PC-9 (cell line): Measurements from ENCODE around the gene ZNF692. TPM values are rescaled to one million over a fixed set of nuclear protein-coding genes. Genes with fewer than 3 reads are reported as not detected.
"Not testable (repeated sequence)": the region's sequence is repeated elsewhere in the genome, so short reads cannot be mapped to it uniquely, and the experiment has no call there.

ENCODE experiments used
- BruUV-seq: library from RNA; stranded (reverse); fragments of 400-500 nt; replicated peaks from 2 replicates; lab custom pipeline; 2021; lab: Mats Ljungman, UMichigan
- CTCF ChIA-PET: fragments of 300-600 bp; sonication (Branson Sonifier 250); formaldehyde crosslinking; loops from one replicate; lab custom pipeline; 2022; ENCODE audit warnings: antibody characterized with exemption; lab: Charles Lee
- POLR2A ChIA-PET: fragments of 300-600 bp; sonication (Branson Sonifier 250); formaldehyde crosslinking; loops from one replicate; lab custom pipeline; 2022; ENCODE audit warnings: antibody characterized with exemption; ENCODE audit not compliant: unreplicated experiment; lab: Charles Lee
- DNase-seq, 2 experiments: peaks; one replicate each; pipeline versions ENCODE4 v3.0.0 to v3.0.0-alpha.2; 2015 to 2022; ENCODE audit warnings: mixed read lengths in 1 of 2
- H2AFZ ChIP-seq: fragments of 200-600 bp; sonication (generic); 2 replicates; pipeline ENCODE4 v1.8.1; 2017; ENCODE audit warnings: antibody characterized with exemption
- H3F3A ChIP-seq: fragments of 200-600 bp; sonication (generic); 2 replicates; pipeline ENCODE4 v1.8.1; 2017; ENCODE audit warnings: antibody characterized with exemption, mild to moderate bottlenecking, low read depth; ENCODE audit not compliant: insufficient read depth
- H3K27ac ChIP-seq: fragments of 200-600 bp; sonication (generic); 2 replicates; pipeline ENCODE4 v1.6.1; 2016; ENCODE audit warnings: mixed run types
- H3K27me3 ChIP-seq: fragments of 200-600 bp; sonication (generic); 2 replicates; pipeline ENCODE4 v1.6.1; 2016; ENCODE audit warnings: low read depth, mixed run types; ENCODE audit not compliant: insufficient read depth
- H3K36me3 ChIP-seq: fragments of 200-600 bp; sonication (generic); 2 replicates; pipeline ENCODE4 v1.6.1; 2016; ENCODE audit warnings: low read depth, mixed run types
- H3K4me1 ChIP-seq: fragments of 200-600 bp; sonication (generic); replicated peaks from 2 replicates; pipeline ENCODE4 v1.6.1; 2016; ENCODE audit warnings: mixed run types; ENCODE audit not compliant: insufficient read depth
- H3K4me2 ChIP-seq: fragments of 200-600 bp; sonication (generic); 2 replicates; pipeline ENCODE4 v1.6.1; 2017; ENCODE audit warnings: mixed run types
- H3K4me3 ChIP-seq: fragments of 200-600 bp; sonication (generic); 2 replicates; pipeline ENCODE4 v1.6.1; 2016; ENCODE audit warnings: mixed run types
- H3K79me2 ChIP-seq: fragments of 200-600 bp; sonication (generic); 2 replicates; pipeline ENCODE4 v1.6.1; 2017; ENCODE audit warnings: low read depth, mixed run types
- H3K9me2 ChIP-seq: fragments of 200-600 bp; sonication (generic); 2 replicates; pipeline ENCODE4 v1.8.1; 2017; ENCODE audit warnings: mild to moderate bottlenecking; ENCODE audit not compliant: insufficient read depth
- H3K9me3 ChIP-seq: fragments of 200-600 bp; sonication (generic); 2 replicates; pipeline ENCODE4 v1.8.1; 2016; ENCODE audit warnings: low read depth; ENCODE audit not compliant: insufficient read depth
- H4K20me1 ChIP-seq: fragments of 200-600 bp; sonication (generic); 2 replicates; pipeline ENCODE4 v1.8.1; 2017; ENCODE audit not compliant: insufficient read depth
- CTCF ChIP-seq: fragments of 200-600 bp; sonication (generic); conservative IDR thresholded peaks from 2 replicates; pipeline ENCODE4 v1.6.1; 2017; ENCODE audit warnings: mixed run types, antibody characterized with exemption, mild to moderate bottlenecking, moderate library complexity
- EZH2 ChIP-seq: fragments of 200-600 bp; sonication (generic); IDR thresholded peaks from 2 replicates; pipeline ENCODE4 v1.8.0; 2017; ENCODE audit warnings: antibody characterized with exemption, low read depth
- intact Hi-C: fragments of 100-400 bp; cut with micrococcal nuclease; formaldehyde crosslinking; loops from one replicate; pipeline ENCODE4 v1.10.0; 2022; ENCODE audit not compliant: unreplicated experiment
- total RNA-seq: library from RNA; stranded (reverse); gene quantifications from 2 replicates; pipeline ENCODE4 v1.2.3, GENCODE V29; 2021

Gene ZNF692
- total RNA-seq, 1 experiment from 2014 or later, result 46.6 TPM

GRCh38 chr1:248885646-248886045 lies 26.8 kb upstream of the ZNF692 start:
- H3K4me3 ChIP-seq, result no peak overlapping the region
- no peaks in the 10 kb centered on the region for H3K9me3 ChIP-seq
- H3F3A ChIP-seq, result no peaks in the 10 kb centered on the region
- H3K36me3 ChIP-seq, result no peaks in the 10 kb centered on the region
- H3K4me1 ChIP-seq, result no peaks in the 10 kb centered on the region
- ChIA-PET POLR2A (interaction anchor here (0.6 kb wide), 1 partner anchor 12 kb away, joined by 4 read pairs; no protein-coding TSS in a partner anchor), CTCF (no interaction called here)
- no peak overlapping the region for H3K4me2 ChIP-seq
- no peak overlapping the region for H3K27ac ChIP-seq
- H3K9me2 ChIP-seq, result no peaks in the 10 kb centered on the region
- intact Hi-C loops, result no loop called here
- H2AFZ ChIP-seq, result no peak overlapping the region
- H3K79me2 ChIP-seq, result no peaks in the 10 kb centered on the region
- BruUV-seq, result no TSS peak
- H4K20me1 ChIP-seq, result no peaks in the 10 kb centered on the region
- TF ChIP-seq CTCF, result no peak
- TF ChIP-seq EZH2, result no peak
- no peaks in the 10 kb centered on the region for H3K27me3 ChIP-seq
- no peak for DNase-seq

- CTCF ChIA-PET, result no interaction called here
- TF ChIP-seq EZH2, result no peak
- TF ChIP-seq CTCF, result no peak
- DNase-seq, result no peak
- no peak overlapping the region for H2AFZ ChIP-seq
- no peak overlapping the region for H3K27ac ChIP-seq
- no peak overlapping the region for H3K4me2 ChIP-seq
- no peaks in the 10 kb centered on the region for H3F3A ChIP-seq
- no peaks in the 10 kb centered on the region for H3K27me3 ChIP-seq
- H3K4me3 ChIP-seq, result no peak overlapping the region
- H3K36me3 ChIP-seq, result no peaks in the 10 kb centered on the region
- intact Hi-C loops, result no loop called here
- H4K20me1 ChIP-seq, result no peaks in the 10 kb centered on the region
- no TSS peak for BruUV-seq
- H3K4me1 ChIP-seq, result no peaks in the 10 kb centered on the region
- H3K79me2 ChIP-seq, result no peaks in the 10 kb centered on the region
- no peaks in the 10 kb centered on the region for H3K9me2 ChIP-seq
- no peaks in the 10 kb centered on the region for H3K9me3 ChIP-seq
- POLR2A ChIA-PET, result no interaction called here
Observed at GRCh38 chr1:248884632-248885295, 25.9 kb upstream of the ZNF692 start.

GRCh38 chr1:248882427-248882826 lies 23.5 kb upstream of the ZNF692 start:
- BruUV-seq, H4K20me1 ChIP-seq, H3K36me3 ChIP-seq, CTCF ChIA-PET, H3K4me1 ChIP-seq, H2AFZ ChIP-seq, H3K27ac ChIP-seq, H3K4me3 ChIP-seq, H3K9me2 ChIP-seq, H3K9me3 ChIP-seq, H3K79me2 ChIP-seq, DNase-seq, H3K27me3 ChIP-seq, H3K4me2 ChIP-seq, intact Hi-C loops, H3F3A ChIP-seq: not testable (repeated sequence)
- POLR2A ChIA-PET, result interaction anchor here (0.5 kb wide), 1 partner anchor 28 kb away, joined by 4 read pairs; no protein-coding TSS in a partner anchor
